Fibroblast of lung (primary cell): Measurements from ENCODE around the gene ATP11C. TPM values are rescaled to one million over a fixed set of nuclear protein-coding genes. Genes with fewer than 3 reads are reported as not detected.

Source experiments
- DNase-seq, 2 donors: peaks; one replicate each; pipeline versions ENCODE4 v3.0.0 to v3.0.0-alpha.2; 2010; ENCODE audit warnings: low read depth in 2 of 2
- H2AFZ ChIP-seq: 2 replicates; pipeline ENCODE4 v1.5.1; 2012; ENCODE audit warnings: low read length, control low read depth, inconsistent platforms
- H3K27ac ChIP-seq: 2 replicates; pipeline ENCODE4 v1.5.1; 2011; ENCODE audit warnings: low read length, control low read depth; ENCODE audit not compliant: insufficient read depth
- H3K27me3 ChIP-seq: 2 replicates; pipeline ENCODE4 v1.5.1; 2011; ENCODE audit warnings: mild to moderate bottlenecking, low read length; ENCODE audit not compliant: control insufficient read depth, insufficient read depth
- H3K36me3 ChIP-seq: 2 replicates; pipeline ENCODE4 v1.5.1; 2011; ENCODE audit warnings: low read length; ENCODE audit not compliant: control insufficient read depth, insufficient read depth
- H3K4me1 ChIP-seq: 2 replicates; pipeline ENCODE4 v1.5.1; 2011; ENCODE audit warnings: low read length; ENCODE audit not compliant: control insufficient read depth, insufficient read depth; ENCODE audit errors: extremely low read depth
- H3K4me2 ChIP-seq: 2 replicates; pipeline ENCODE4 v1.5.1; 2011; ENCODE audit warnings: low read length, control low read depth; ENCODE audit not compliant: insufficient read depth; ENCODE audit errors: extremely low read depth
- H3K4me3 ChIP-seq, 4 experiments: fragments of 200-600 bp in 1 of 4; sonication (generic) in 1 of 4; replicated peaks in 1 of 4; 2 replicates each; pipeline ENCODE4 v1.5.1; 2011 to 2016; ENCODE audit warnings: low read length in 4 of 4, low read depth in 3 of 4, mild to moderate bottlenecking in 3 of 4, control low read depth in 2 of 4, inconsistent platforms in 1 of 4, mixed read lengths in 1 of 4; ENCODE audit not compliant: insufficient read depth in 1 of 4; ENCODE audit errors: control extremely low read depth in 1 of 4
- H3K79me2 ChIP-seq: 2 replicates; pipeline ENCODE4 v1.5.1; 2012; ENCODE audit warnings: mild to moderate bottlenecking, low read length, inconsistent platforms; ENCODE audit not compliant: control insufficient read depth, insufficient read depth
- H3K9ac ChIP-seq: 2 replicates; pipeline ENCODE4 v1.5.1; 2011; ENCODE audit warnings: mild to moderate bottlenecking, low read length, control low read depth; ENCODE audit not compliant: insufficient read depth
- H3K9me3 ChIP-seq: 2 replicates; pipeline ENCODE4 v1.5.1; 2012; ENCODE audit warnings: low read depth, low read length; ENCODE audit not compliant: control insufficient read depth, insufficient read depth
- H4K20me1 ChIP-seq: 2 replicates; pipeline ENCODE4 v1.5.1; 2011; ENCODE audit warnings: low read length; ENCODE audit not compliant: control insufficient read depth, insufficient read depth; ENCODE audit errors: extremely low read depth
- CTCF ChIP-seq, 2 donors: IDR thresholded peaks in 1 of 2; conservative IDR thresholded peaks in 1 of 2; 1 replicate in 1 of 2; 2 replicates in 1 of 2; pipeline ENCODE4 v1.5.1; 2011 to 2012; ENCODE audit warnings: low read length in 2 of 2, control low read depth in 1 of 2, inconsistent platforms in 1 of 2, low read depth in 1 of 2, mild to moderate bottlenecking in 1 of 2
- EZH2 ChIP-seq: IDR thresholded peaks from 2 replicates; pipeline ENCODE4 v1.5.1; 2012; ENCODE audit warnings: low read length, control low read depth, mild to moderate bottlenecking; ENCODE audit errors: missing control alignments
- polyA plus RNA-seq, 2 donors: library from polyadenylated mRNA; depleted of rRNA in 1 of 2; stranded (reverse) in 1 of 2; unstranded in 1 of 2; fragments of >200 nt; gene quantifications; 2 replicates each; pipeline ENCODE4 v1.2.1, GENCODE V29; 2011 to 2012; ENCODE audit warnings: missing spikeins in 1 of 2
- total RNA-seq: library from RNA; depleted of rRNA; stranded (reverse); fragments of >200 nt; gene quantifications from 2 replicates; pipeline ENCODE4 v1.2.1, GENCODE V29; 2014

Gene ATP11C
- total and polyA plus RNA-seq, 2 donors (not counting 1 experiment from before 2014, with no cell fraction given) = 47.7 to 68.0 TPM

- H2AFZ ChIP-seq = no peak overlapping the region
- no peaks in the 10 kb centered on the region for H3K36me3 ChIP-seq
- no peak overlapping the region for H3K4me3 ChIP-seq
- DNase-seq = no peak
- no peaks in the 10 kb centered on the region for H3K9me3 ChIP-seq
- H3K79me2 ChIP-seq = no peaks in the 10 kb centered on the region
- no peak overlapping the region for H3K27ac ChIP-seq
- no peak overlapping the region for H3K9ac ChIP-seq
- no peaks in the 10 kb centered on the region for H4K20me1 ChIP-seq
- H3K4me1 ChIP-seq = no peaks in the 10 kb centered on the region
- TF ChIP-seq EZH2 (no peak), CTCF (conservative IDR thresholded peaks at IDR 0.05 in 1 of 2, IDR thresholded peaks at IDR 0.05 in 1 of 2; ENCODE audit: low read depth in 1 of 2, low read length in 2 of 2) (no peak)
- H3K4me2 ChIP-seq = no peak overlapping the region
- no peaks in the 10 kb centered on the region for H3K27me3 ChIP-seq
Measured at GRCh38 chrX:139972629-139973624, 40.1 kb upstream of the ATP11C start.

- Histone ChIP-seq H3K4me1 (no peaks in the 10 kb centered on the region), H3K9ac (no peak overlapping the region), H3K27me3 (no peaks in the 10 kb centered on the region), H3K27ac (no peak overlapping the region), H3K36me3 (no peaks in the 10 kb centered on the region), H3K4me2 (no peak overlapping the region), H2AFZ (no peak overlapping the region), H3K4me3 (no peak overlapping the region), H3K9me3 (no peaks in the 10 kb centered on the region), H3K79me2 (no peaks in the 10 kb centered on the region), H4K20me1 (no peaks in the 10 kb centered on the region)
- TF ChIP-seq CTCF (conservative IDR thresholded peaks at IDR 0.05 in 1 of 2, IDR thresholded peaks at IDR 0.05 in 1 of 2; ENCODE audit: low read depth in 1 of 2, low read length in 2 of 2) (no peak), EZH2 (no peak)
- DNase-seq = no peak
Measured at GRCh38 chrX:139972113-139972512, 39.3 kb upstream of the ATP11C start.

- no peak for DNase-seq
- H3K4me2 ChIP-seq = no peak overlapping the region
- H3K79me2 ChIP-seq = no peaks in the 10 kb centered on the region
- no peaks in the 10 kb centered on the region for H3K9me3 ChIP-seq
- no peak overlapping the region for H3K27ac ChIP-seq
- H3K4me3 ChIP-seq = no peak overlapping the region
- H3K27me3 ChIP-seq = no peaks in the 10 kb centered on the region
- no peak overlapping the region for H3K9ac ChIP-seq
- H2AFZ ChIP-seq = no peak overlapping the region
- no peaks in the 10 kb centered on the region for H3K36me3 ChIP-seq
- H4K20me1 ChIP-seq = no peaks in the 10 kb centered on the region
- TF ChIP-seq CTCF (conservative IDR thresholded peaks at IDR 0.05 in 1 of 2, IDR thresholded peaks at IDR 0.05 in 1 of 2; ENCODE audit: low read depth in 1 of 2, low read length in 2 of 2) (no peak), EZH2 (no peak)
- no peaks in the 10 kb centered on the region for H3K4me1 ChIP-seq
Measured at GRCh38 chrX:139971394-139971749, 38.5 kb upstream of the ATP11C start.
